ENCODE measurements around the gene SWAP70.
A peak's percentile ranks its signal among the peaks of the same experiment; 100 is the strongest.
"Not testable (repeated sequence)": the region's sequence is repeated elsewhere in the genome, so short reads cannot be mapped to it uniquely, and the experiment has no call there.

SWAP70 gene

DNA sequence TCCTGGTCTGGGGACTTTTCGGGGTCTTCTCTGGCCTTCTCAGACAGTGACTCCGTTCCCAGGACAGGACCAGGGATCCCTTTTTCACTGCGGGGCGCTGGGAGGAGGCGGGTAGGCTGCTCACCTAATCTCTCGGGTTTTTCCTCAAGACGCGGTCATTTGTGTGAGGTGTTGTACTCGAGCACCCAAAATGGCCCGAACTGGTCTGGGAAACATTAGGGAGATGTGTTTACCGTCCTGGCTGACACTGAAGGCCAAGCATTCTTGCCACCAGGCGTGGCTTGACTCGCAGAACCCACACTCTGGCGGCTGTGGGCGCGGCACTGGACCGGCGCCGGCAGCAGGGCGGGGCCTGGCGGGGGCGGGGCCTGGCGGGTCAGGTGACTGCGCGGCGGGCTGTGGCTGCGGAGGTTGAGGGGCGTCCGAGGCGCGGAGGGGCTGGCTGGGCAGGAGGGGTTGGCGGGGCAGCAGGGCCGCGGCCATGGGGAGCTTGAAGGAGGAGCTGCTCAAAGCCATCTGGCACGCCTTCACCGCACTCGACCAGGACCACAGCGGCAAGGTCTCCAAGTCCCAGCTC is at the start of gene SWAP70:
Gene SWAP70 (plus strand): TSS at position 379 of the 577 bp plus-strand sequence. CDS start 103 bp downstream, at position 482.
- intact Hi-C loops (cut with DNase I): loop anchor here (5.0 kb wide), 1 partner anchor 84 kb away; no protein-coding TSS in a partner anchor
- DNase-seq: peak; percentile 57 to 97 (median 78)

DNA sequence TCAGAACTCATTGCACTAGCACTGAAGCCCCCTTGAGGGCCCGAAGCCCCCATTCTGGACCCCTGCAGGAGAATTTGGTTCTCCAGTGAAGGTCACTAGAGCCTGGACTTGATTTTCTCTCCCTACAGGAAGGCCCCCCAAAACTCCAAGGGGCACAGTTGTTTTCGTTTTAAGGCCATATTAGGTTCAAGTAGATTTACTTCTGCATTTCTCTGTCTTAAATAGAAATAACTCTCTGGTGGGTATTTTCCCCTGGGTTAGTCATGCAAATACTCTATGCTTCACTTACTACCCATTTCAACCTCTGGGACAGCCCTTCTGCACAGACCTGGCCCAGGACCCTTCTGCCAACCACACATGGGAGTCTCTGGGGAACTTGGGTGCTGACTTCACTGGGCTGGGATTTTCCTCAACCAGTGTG is 48.8 kb upstream of the SWAP70 start:
- DNase-seq: no peak
- intact Hi-C loops (cut with DNase I): no loop called here

DNA sequence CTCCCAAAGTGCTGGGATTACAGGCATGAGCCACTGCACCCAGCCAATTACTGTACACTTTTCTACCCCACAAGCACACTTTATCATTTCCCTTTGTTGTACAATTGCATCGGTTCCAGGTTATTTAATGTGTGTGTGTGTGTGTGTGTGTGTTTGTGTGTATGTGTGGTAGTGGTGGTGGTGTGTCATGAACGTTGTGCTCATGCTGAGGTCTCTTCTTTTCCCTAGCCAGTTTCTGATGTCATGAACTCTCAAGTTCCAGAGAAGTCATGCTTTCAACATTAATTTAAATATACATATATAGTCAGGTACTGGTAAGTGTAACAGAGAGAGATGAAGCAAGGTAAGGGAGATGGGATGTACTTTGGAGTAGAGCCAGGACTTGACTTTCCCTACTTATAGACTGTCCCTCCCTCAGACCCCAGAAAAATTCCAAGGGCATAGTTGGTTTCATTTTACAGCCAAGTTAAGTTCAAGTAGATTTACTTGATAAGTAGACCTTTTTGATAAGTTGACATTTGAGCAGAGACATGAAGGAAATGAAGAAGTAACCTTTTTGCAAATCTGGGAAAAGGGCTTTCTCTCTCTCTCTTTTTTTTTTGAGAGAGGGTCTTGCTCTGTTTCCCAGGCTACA is 47.7 kb upstream of the SWAP70 start:
- DNase-seq: no peak
- intact Hi-C loops (cut with DNase I): no loop called here

DNA sequence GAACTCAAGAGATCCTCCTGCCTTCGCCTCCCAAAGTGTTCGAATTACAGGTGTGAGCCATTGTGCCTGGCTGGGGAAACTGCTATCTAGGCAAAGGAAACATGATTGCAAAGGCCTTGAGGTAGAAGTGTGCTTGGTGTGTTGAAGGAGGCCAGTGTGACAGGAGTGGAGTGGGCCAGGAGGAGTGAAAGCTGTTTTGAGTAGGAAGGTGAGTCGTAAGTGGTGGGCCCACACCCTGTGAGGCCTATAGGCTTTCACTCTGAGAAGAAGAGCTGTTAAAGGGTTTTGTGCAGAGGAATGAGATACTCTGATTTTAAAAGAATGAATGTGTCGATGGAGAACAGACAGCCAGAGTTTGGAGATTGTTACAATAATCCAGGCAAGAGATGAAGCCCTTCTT is 47.0 kb upstream of the SWAP70 start:
- no peak for DNase-seq
- intact Hi-C loops (cut with DNase I): no loop called here

DNA sequence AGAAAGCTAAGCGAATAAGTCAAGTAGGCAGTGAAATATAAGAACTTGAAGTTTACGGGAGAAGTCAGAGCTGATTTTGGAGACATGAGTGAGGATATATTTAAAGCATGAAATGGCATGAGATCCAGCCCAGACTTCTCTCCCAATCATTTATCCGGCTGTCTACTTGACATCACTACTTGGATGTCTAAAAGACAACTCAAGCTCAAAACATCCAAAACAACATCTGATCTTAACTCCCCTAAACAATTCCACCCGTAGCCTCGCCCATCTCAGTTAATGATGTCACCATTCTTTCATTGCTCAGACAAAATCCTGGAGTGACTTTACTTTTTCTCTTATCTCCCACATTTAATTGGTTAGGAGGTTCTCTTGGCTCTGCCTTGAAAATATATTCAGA is 45.9 kb upstream of the SWAP70 start:
- no peak for DNase-seq
- intact Hi-C loops (cut with DNase I): no loop called here

DNA sequence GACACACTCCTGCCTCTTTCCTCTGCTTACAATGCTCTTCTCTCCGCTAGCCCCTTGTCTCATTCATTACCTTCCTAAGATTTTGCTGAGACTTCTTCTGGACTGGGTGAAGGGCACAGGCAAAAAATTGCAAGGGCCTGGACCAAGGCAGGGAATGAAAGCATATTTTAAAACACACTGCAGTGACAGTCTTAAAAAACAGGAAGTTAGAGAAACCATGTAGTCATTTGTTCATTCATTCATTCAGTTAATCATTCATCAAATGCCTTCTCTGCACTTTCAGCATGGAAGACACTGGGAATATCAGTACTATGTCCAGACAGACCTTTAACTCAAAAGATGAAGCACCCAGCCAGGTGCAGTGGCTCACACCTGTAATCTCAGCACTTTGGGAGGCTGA is 44.9 kb upstream of the SWAP70 start:
- DNase-seq: no peak
- intact Hi-C loops (cut with DNase I): no loop called here

DNA sequence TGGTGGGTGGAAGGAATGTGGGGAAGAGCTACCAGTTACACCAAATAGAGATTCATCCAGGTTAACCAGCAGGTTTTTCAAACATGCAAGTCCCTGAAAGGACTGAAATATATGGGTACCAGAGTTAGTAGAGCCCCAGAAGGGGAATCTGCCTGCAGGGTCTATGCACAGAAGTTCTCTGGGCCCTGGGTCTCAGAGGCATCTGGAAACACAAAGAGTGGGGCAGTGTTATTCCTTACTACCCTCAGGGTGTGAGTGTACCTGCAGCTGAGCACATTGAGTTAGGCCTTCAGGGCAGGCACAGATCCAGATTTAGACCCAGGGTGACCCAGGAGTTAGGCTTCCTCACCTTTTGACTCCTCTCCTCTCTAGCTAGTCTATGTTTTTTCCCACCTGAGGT is 43.9 kb upstream of the SWAP70 start:
- DNase-seq: no peak
- intact Hi-C loops (cut with DNase I): no loop called here

DNA sequence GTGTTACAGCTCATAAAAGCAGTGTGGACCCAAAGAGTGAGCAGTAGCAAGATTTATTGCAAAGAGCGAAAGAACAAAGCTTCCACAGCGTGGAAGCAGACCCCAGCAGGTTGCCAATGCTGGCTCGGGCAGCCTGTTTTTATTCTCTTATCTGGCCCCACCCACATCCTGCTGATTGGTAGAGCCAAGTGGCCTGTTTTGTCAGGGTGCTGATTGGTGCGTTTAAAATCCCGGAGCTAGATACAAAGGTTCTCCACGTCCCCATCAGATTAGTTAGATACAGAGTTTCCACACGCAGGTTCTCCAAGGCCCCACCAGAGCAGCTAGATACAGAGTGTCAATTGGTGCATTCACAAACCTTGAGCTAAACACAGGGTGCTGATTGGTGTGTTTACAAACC is 41.5 kb upstream of the SWAP70 start:
- intact Hi-C loops (cut with DNase I); DNase-seq: not testable (repeated sequence)

DNA sequence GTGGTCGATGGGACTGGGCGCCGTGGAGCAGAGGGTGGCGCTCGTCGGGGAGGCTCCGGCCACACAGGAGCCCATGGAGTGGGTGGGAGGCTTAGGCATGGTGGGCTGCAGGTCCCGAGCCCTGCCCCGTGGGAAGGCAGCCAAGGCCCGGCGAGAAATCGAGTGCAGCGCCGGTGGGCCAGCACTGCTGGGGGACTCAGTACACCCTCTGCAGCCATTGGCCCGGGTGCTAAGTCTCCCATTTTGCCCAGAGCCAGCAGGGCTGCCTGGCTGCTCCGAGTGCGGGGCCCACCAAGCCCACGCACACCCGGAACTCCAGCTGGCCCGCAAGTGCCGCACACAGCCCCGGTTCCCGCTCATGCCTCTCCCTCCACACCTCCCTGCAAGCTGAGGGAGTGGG is 40.8 kb upstream of the SWAP70 start:
- DNase-seq; intact Hi-C loops (cut with DNase I): not testable (repeated sequence)

DNA sequence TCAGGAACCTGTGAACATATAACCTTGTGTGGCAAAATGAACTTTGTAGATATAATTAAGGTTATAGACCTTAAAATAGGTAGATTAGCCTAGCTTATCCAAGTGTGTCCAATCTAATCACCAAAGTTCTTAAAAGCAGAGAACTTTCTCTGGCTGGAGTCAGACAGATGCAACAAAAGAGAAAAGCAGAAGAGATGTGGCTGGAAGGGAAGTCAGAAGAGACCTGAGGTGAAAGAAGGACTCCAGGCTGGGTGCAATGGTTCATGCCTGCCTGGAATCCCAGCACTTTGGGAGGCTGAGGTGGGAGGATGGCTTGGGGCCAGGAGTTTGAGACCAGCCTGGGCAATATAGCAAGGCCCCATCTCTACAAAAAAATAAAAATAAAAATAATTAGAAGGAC is 39.4 kb upstream of the SWAP70 start:
- no peak for DNase-seq
- intact Hi-C loops (cut with DNase I): no loop called here

DNA sequence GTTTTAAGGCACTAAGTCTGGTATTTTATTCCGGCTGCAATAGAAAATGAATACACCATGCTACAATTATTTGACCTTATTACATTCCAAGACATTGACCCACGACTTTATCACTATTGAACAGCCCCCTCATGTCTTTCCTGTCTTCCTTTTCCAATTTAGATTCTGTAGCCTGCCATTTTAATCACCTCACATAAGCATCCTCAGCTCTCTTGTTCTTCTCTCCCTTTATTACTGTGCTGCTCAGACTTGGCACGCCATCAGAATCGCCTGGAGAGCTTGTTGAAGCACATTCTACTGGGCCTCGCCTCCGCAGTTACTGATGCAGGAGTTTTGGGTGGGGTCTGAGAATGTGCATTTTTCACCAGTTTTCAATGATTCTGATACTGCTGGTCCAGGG is 38.7 kb upstream of the SWAP70 start:
- DNase-seq: peak in 1 of 10 donors; percentile 17
- intact Hi-C loops (cut with DNase I): no loop called here

DNA sequence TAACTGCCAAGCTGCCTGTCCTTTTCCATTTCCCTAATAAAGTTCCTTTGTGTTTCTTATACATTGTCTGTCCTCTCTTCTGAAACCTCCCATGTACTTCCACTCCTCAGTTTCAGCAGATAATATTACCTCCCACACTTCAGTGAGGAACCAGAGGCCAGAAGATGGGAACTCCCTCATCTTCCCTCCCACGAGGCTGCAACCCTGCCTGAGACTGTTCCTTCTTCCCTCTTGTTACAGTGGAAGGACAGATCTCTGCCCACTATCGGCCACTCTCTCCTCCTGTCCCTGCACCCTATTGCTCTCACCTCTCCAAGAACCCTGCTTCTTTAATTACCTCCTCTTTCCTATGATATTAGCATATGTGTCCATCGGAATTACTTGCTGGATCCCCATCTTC is 38.1 kb upstream of the SWAP70 start:
- intact Hi-C loops (cut with DNase I): no loop called here
- DNase-seq: no peak

DNA sequence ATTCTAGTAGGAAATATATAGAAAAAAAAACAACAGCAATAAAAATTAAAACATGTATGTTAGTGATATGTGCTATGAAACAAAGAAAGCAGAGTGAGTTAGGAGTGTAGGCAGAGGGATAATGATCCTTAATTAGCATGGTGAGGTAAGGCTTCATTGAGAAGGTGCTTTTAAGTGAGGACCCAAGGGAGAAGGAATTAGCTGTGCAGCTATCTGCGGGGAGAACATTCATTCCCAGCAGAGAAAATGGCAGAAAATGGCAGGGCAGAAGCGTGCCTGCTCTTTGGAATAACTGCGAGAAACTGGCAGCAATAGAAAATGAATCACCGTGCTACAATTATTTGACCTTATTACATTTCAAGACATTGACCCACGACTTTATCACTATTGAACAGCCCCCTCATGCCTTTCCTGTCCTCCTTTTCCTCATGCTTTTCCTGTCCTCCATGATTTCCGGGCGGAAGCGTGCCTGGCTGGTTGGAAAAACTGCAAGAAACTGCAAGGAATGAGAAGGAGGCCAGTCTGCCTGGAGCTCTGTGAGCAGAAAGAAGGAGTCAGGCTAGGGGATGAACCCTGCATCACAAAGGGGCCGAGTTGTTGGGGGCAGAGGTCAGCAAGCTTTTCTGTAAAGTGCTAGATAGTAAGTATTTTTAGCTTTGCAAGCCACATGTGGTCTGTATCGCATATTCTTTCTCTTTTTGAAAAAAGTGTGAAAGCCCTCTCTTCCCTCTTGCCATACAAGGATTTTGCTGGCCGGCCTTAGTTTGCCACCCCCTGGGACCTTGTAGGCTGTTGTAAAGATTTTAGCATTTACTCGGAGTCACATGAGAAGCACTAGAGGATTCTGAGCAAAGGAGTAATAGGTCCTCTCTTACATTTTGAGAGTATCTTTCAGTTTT is 37.1 kb upstream of the SWAP70 start:
- DNase-seq: no peak
- intact Hi-C loops (cut with DNase I): no loop called here

DNA sequence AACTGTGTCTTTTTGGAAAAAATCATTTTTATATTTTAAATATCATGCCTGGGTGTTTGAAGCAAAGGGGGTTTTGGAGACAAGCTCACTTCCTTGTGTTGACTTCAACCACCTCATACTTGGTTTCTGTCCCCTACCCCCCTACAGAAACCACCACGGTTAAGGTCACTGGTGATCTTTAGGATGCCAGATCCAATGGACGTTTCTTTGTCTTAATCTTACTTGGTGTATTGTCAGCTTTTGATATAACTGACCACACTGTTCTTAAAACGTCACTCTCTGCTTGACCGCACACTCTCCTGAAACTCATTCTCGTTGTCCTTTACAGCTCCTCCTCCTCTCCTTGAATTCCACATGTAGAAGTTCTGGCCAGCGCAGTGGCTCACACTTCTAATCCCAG is 34.8 kb upstream of the SWAP70 start:
- intact Hi-C loops (cut with DNase I): no loop called here
- DNase-seq: no peak

DNA sequence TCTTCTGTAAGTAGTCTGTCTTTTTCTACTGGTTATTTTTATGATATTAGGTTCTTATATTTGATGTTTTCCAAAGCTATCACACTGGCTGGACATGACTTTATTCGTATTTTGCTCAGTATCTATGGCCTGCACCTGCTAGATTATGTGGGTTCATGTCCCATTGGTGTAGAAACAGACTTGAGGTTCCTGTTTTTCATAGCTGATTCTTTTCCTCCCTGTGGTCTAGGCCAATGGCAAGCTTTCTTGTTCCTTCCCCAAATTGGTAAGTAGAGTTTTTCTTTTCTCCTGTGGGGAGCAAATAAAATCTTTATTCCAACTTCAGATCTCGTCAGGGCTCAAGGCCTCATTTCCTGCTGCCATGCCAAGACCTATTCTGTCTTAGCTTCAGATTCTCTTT is 30.2 kb upstream of the SWAP70 start:
- intact Hi-C loops (cut with DNase I): no loop called here
- no peak for DNase-seq

DNA sequence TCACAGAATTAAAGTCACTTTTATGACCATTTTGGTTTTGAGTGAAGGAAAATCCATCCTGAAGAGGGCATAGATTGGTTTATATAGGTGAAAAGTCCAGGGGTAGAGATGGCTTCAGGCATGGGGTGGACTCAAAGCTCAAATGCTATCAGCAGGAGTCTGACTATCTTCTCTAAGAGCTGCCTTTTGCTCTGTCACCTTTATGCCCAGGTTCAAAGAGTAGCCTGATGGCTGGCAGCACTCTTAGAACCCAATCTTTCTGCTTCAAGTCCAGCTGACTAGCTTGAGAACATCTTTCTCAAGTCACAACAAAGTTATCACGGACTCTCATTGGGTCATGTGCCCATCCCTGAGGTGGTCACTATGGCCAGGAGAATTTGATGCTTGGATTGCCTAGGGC is 27.2 kb upstream of the SWAP70 start:
- intact Hi-C loops (cut with DNase I): no loop called here
- DNase-seq: no peak

DNA sequence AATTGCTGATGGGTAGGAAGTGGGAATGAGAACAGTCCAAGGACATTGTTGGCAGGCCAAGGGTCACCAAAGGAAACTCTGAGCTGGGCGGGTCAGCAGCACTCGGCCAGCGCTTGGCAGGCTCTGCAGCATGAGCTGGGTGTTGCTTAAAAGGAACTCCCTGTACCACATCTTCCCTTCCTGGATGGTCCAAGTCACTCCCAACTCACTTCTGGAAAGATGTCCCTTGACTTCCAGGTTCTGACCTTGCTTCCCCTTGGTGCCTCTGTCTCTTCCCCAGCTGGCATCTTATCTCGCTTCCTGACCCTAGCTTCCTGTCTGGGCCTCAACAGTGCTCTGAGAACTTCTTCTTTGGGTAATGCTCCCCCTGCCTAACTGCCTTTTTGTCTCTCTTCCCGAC is 24.8 kb upstream of the SWAP70 start:
- DNase-seq: no peak
- intact Hi-C loops (cut with DNase I): no loop called here

DNA sequence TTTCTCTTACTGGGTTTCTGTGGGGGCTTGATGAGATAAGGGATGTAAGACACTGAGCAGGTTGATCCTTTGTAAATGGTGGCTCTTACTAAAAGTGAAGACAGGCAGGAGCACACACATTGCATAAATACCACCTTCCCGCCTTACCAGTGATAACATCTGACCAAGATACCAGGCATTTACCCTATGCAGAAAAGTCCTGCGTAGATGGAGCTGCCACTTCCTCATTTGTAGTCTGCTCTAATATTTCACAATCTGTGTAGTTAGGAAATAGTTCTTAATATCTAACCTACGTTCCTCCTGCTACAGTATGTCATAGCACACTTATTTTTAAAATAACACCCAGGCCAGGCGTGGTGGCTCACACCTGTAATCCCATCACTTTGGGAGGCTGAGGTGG is 23.9 kb upstream of the SWAP70 start:
- intact Hi-C loops (cut with DNase I): no loop called here
- no peak for DNase-seq

DNA sequence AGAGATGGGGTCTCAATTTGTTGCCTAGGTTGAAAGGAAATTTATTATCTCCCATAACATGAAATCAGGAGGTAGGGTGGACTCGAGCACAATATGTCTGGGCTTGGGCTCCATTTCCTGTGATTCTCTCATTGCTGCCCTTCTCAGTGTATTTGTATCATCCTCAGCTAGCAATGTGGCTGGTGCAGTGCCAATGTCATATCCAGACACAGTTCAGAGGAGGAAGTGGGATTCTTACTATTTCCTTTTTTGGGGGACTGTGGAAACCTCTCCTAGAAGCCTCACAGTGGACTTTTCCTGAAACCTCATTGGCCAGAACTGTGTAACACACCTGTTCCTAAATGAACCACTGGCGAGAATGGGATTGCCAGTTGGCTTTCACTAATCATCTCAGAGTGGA is 21.0 kb upstream of the SWAP70 start:
- no peak for DNase-seq
- intact Hi-C loops (cut with DNase I): no loop called here

DNA sequence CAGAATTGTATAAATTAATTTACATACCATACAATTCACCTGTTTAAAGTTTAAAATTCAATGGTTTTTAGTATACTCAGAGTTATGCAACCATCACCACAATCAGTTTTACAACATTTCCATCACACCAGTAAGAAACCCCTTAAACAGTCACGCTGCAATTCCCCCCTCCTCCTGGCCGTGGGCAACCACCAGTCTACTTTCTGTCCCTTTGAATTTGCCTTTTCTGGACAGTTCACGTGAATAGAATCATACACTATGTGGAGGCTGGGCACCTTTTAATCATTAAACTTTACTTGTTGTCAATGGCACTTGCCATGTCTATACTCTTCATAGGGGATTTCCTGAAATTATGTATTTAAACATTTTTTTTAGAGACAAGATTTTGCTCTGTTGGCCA is 20.1 kb upstream of the SWAP70 start:
- intact Hi-C loops (cut with DNase I): no loop called here
- no peak for DNase-seq

DNA sequence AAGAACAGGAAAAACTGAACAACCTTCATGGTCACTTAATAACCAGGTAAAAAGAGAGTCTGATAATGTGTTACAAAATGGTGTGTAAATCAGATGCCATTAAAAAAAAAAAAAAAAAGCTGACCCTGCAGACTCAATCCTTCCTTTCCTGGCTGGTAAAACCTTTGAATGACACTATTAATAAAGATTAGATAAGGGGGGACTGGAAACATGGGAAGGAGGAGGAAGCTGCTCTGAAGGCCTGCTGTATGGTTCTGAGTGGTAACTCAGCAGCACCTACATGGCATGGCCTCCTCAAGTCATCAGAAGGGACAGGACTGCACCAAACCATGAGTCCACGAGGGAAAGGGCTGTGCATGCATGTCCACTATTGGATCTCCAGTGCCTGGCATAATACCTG is 18.0 kb upstream of the SWAP70 start:
- intact Hi-C loops (cut with DNase I): no loop called here
- no peak for DNase-seq

DNA sequence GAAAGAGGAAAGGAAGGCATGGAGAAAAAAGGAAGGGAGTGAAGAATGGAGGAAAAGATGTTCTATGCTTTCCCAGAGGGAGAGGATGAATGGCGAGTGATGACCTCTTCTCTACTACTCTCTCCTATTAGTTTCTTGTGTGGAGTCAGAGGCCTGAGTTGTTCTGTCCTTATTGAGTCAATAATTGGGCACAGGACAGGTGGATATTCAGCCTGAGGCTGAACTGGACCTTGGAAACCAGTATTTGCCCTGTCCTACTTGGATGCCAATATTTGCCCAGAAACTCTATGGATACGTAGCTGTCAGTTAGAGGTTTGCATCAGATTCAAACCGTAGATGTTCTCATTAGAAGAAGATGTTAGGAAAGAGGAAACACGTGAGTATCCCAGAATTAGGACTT is 17.6 kb upstream of the SWAP70 start:
- intact Hi-C loops (cut with DNase I): no loop called here
- DNase-seq: no peak
